ENCODE results near the gene ZFAND3.

DNA sequence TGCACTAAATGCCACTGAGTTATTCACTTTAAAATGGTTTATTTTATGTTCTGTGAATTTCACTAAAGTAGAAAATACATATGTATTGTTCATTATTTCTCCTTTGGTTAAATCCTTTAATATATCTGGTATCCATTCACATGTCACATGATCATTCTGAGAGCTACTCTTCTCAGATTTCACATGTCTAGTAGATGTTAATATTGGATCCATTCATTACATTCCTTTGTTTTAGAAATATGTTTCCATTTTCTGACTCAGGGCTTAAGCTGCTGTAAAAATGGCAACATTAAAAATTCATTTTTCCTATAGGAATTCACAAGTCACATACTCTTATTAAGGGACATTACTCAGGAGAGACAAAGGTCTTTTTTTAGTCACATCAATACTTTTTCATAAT is 205.4 kb downstream of the ZFAND3 start:
- TF ChIP-seq, protein P1, sequence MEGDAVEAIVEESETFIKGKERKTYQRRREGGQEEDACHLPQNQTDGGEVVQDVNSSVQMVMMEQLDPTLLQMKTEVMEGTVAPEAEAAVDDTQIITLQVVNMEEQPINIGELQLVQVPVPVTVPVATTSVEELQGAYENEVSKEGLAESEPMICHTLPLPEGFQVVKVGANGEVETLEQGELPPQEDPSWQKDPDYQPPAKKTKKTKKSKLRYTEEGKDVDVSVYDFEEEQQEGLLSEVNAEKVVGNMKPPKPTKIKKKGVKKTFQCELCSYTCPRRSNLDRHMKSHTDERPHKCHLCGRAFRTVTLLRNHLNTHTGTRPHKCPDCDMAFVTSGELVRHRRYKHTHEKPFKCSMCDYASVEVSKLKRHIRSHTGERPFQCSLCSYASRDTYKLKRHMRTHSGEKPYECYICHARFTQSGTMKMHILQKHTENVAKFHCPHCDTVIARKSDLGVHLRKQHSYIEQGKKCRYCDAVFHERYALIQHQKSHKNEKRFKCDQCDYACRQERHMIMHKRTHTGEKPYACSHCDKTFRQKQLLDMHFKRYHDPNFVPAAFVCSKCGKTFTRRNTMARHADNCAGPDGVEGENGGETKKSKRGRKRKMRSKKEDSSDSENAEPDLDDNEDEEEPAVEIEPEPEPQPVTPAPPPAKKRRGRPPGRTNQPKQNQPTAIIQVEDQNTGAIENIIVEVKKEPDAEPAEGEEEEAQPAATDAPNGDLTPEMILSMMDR (IDR thresholded peaks at IDR 0.05), result no peak
- no peak for TF ChIP-seq EZH2 (IDR thresholded peaks at IDR 0.05; ENCODE audit: borderline replicate concordance, insufficient read depth, low read depth, low read length, poor library complexity, severe bottlenecking)
